Neutrophil (primary cell): Measurements from ENCODE around the gene PARD6B.

Experiments
- H3K27ac ChIP-seq: fragments of 200-600 bp; sonication (generic); 2 replicates; pipeline ENCODE4 v1.5.1; 2016; ENCODE audit warnings: mild to moderate bottlenecking, moderate library complexity
- H3K27me3 ChIP-seq: fragments of 200-600 bp; sonication (generic); 2 replicates; pipeline ENCODE4 v1.6.0; 2016; ENCODE audit warnings: mild to moderate bottlenecking
- H3K36me3 ChIP-seq: fragments of 200-600 bp; sonication (generic); 2 replicates; pipeline ENCODE4 v1.5.1; 2017
- H3K4me1 ChIP-seq, 2 experiments: fragments of 200-600 bp in 1 of 2; sonication (generic) in 1 of 2; 1 replicate in 1 of 2; 2 replicates in 1 of 2; pipeline versions ENCODE4 v1.5.1 to v1.6.1; 2013 to 2016; ENCODE audit warnings: low read depth in 1 of 2, low read length in 1 of 2, mild to moderate bottlenecking in 1 of 2, moderate library complexity in 1 of 2; ENCODE audit not compliant: control insufficient read depth in 1 of 2, insufficient read depth in 1 of 2
- H3K4me3 ChIP-seq, 2 experiments: fragments of 200-600 bp in 1 of 2; sonication (generic) in 1 of 2; 1 replicate in 1 of 2; 2 replicates in 1 of 2; pipeline ENCODE4 v1.5.1; 2013 to 2016; ENCODE audit warnings: low read depth in 1 of 2, low read length in 1 of 2, mild to moderate bottlenecking in 1 of 2, moderate library complexity in 1 of 2
- H3K9me3 ChIP-seq: fragments of 200-600 bp; sonication (generic); 2 replicates; pipeline ENCODE4 v1.5.1; 2016
- TF ChIP-seq, protein P1 (sequence below): fragments of 200-600 bp; sonication (generic); IDR thresholded peaks from 2 replicates; pipeline ENCODE4 v1.5.1; 2016; ENCODE audit warnings: antibody characterized with exemption

PARD6B gene

DNA sequence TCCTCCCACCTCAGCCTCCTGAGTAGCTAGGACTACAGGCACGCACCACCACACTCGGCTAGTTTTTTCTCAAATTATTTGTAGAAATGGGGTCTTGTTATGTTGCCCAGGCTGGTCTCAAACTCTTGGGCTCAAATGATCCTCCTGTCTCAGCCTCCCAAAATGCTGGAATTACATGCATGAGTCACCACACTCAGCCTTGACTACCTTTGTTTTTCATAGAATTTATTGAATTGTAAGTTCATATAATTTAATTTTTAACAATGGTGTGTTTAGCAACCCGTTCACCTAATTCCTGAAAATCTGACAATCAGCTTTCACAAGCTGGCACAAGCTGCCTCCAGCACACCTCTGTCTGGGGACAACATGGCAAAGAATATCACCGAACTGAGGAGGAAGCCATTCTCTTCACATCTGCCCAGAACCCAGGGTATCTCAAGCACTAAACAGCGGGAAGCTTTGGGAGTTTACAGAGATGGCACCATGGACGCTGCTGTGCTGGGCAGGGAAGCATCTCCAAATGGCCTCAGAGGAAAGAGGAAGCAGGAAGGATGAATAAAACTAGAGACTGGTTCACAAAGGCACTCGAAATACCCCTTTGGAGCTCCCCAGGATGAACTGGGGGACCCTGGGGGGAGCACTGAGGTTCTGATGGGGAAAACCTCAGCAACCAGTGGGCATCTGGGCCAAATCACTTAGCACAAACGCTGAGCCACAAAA lies 43.0 kb upstream of the PARD6B start:
- Histone ChIP-seq H3K4me3 (no peak overlapping the region), H3K36me3 (no peaks in the 10 kb centered on the region), H3K27me3 (peaks cover 44% of the 10 kb centered on the region), H3K9me3 (no peaks in the 10 kb centered on the region), H3K27ac (peak overlapping the region; percentile 59), H3K4me1 (peaks cover 45 to 51% of the 10 kb centered on the region in 2 experiments)
- TF ChIP-seq, protein P1, sequence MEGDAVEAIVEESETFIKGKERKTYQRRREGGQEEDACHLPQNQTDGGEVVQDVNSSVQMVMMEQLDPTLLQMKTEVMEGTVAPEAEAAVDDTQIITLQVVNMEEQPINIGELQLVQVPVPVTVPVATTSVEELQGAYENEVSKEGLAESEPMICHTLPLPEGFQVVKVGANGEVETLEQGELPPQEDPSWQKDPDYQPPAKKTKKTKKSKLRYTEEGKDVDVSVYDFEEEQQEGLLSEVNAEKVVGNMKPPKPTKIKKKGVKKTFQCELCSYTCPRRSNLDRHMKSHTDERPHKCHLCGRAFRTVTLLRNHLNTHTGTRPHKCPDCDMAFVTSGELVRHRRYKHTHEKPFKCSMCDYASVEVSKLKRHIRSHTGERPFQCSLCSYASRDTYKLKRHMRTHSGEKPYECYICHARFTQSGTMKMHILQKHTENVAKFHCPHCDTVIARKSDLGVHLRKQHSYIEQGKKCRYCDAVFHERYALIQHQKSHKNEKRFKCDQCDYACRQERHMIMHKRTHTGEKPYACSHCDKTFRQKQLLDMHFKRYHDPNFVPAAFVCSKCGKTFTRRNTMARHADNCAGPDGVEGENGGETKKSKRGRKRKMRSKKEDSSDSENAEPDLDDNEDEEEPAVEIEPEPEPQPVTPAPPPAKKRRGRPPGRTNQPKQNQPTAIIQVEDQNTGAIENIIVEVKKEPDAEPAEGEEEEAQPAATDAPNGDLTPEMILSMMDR: no peak

- peaks cover 54 to 58% of the 10 kb centered on the region in 2 experiments for H3K4me1 ChIP-seq
- no peak overlapping the region for H3K4me3 ChIP-seq
- no peaks in the 10 kb centered on the region for H3K9me3 ChIP-seq
- no peaks in the 10 kb centered on the region for H3K36me3 ChIP-seq
- no peak overlapping the region for H3K27ac ChIP-seq
- TF ChIP-seq, protein P1: no peak
- peaks cover 53% of the 10 kb centered on the region for H3K27me3 ChIP-seq
These were observed 41.3 kb upstream of the PARD6B start for GRCh38 chr20:50689864-50690649.

GRCh38 chr20:50690650-50691572 lies 40.5 kb upstream of the PARD6B start, which contains the start of gene RIPOR3:
TSS of gene RIPOR3 (minus strand) at chr20:50691542. CDS start at chr20:50691128, 414 bp downstream.
- H3K27me3 ChIP-seq: peaks cover 53% of the 10 kb centered on the region
- no peaks in the 10 kb centered on the region for H3K9me3 ChIP-seq
- H3K4me3 ChIP-seq: peak within 1 kb of the TSS in 1 of 2 experiments; percentile 47
- no peak within 1 kb of the TSS for H3K27ac ChIP-seq
- H3K4me1 ChIP-seq: peaks cover 59 to 61% of the 10 kb centered on the region in 2 experiments
- TF ChIP-seq, protein P1: no peak
- H3K36me3 ChIP-seq: no peaks in the 10 kb centered on the region

- Histone ChIP-seq H3K9me3 (no peaks in the 10 kb centered on the region), H3K4me3 (peak overlapping the region in 1 of 2 experiments; percentile 47), H3K36me3 (no peaks in the 10 kb centered on the region), H3K27ac (no peak overlapping the region), H3K27me3 (peaks cover 53% of the 10 kb centered on the region), H3K4me1 (peaks cover 56 to 59% of the 10 kb centered on the region in 2 experiments)
- TF ChIP-seq, protein P1: no peak
These were observed 39.5 kb upstream of the PARD6B start for GRCh38 chr20:50691573-50692551.
